Suppressor macrophage treated with lipopolysaccharide for 1 hour (primary cell): ENCODE results near the gene DNMT1.

ENCODE experiments used
- DNase-seq, 3 donors: peaks; one replicate each; pipeline ENCODE4 v3.0.0-alpha.2; 2020 to 2022

The DNMT1 gene

GRCh38 chr19:10092648-10093294, 102.0 kb downstream of the DNMT1 start:
- DNase-seq: no peak

DNA sequence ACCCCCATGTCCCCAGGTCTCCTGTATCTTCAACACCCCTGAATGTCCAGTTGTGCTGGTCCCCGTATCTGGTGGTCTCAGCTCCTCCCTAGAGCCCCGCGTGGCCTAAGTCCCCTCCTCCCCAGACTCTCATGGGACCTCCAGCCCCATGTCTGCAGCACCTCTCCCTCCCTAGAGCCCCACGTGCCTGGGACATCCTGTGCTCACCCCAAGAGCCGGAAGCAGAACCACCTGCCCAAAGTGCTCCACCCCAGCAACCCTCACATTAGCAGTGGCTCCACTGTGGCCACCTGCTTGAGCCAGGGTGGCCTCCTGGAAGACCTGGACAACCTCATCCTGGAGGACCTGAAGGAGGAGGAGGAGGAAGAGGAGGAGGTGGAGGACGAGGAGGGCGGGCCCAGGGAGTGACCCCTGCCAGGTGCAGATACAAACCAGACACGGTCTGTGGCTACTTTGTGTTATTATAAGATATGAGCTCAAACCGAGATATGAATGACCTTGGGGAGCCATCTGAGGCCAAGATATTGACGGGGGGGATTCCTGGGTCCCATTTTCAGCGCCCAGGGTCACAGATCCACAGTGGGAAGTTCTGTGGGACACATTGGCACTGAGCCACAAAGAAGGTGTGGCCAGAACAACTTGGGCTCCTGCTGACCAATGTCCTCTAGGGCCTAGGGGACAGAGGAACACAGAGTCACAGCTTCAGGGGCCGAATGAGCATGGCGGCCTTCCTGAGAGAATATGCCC, 102.7 kb downstream of the DNMT1 start:
- no peak for DNase-seq

GRCh38 chr19:10091370-10091687, 103.4 kb downstream of the DNMT1 start:
- no peak for DNase-seq

DNA sequence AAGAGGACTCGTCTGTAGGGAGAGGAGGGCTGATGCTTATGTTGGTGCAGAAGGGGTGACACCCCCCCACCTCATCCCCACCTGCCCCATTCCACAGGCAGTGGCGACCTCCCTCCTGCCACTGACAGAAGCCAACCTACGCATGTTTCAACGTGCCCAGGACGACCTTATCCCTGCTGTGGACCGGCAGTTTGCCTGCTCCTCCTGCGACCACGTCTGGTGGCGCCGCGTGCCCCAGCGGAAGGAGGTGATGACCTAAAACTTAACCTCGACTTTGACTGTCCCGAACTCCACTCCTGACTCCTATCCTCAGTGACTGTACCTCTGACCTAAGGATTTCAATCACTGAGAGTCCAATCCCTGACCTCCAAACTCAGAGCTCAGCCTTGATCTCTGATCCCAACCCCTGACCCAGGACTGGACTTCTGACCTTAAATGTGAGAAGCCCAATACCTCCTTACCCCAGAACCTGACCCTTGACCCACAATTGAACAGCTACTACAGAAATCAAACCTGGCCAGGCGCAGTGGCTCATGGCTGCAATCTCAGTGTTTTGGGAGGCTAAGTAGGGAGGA, 104.9 kb downstream of the DNMT1 start:
- DNase-seq: no peak

DNA sequence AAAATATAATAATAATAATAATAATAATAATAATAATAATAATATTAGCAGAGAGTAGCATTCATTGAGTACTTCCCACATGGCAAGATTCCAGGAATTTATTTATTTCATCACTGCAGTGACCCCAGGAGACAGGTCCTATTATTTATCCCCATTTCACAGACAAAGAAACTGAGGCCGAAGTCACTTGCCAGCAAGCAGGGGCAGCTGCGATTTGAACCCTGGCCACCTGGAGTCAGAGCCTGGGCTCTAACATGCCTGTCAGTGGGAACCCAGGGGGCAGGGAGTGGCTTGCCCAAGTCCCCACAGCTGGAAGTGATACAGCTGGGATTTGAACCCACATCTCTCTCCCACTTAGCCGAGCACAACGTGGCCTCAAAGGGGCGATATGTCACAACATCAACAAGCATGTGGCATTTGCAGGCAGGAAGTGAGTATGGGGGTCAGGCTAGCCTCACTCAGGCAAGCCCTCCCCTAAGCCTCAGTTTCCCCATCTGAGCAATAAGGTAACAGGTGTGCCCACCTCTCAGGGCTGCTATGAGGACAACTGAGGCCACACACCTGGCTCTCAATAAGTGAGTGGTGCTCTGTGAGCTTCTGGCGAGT, 105.7 kb downstream of the DNMT1 start:
- DNase-seq: no peak

DNA sequence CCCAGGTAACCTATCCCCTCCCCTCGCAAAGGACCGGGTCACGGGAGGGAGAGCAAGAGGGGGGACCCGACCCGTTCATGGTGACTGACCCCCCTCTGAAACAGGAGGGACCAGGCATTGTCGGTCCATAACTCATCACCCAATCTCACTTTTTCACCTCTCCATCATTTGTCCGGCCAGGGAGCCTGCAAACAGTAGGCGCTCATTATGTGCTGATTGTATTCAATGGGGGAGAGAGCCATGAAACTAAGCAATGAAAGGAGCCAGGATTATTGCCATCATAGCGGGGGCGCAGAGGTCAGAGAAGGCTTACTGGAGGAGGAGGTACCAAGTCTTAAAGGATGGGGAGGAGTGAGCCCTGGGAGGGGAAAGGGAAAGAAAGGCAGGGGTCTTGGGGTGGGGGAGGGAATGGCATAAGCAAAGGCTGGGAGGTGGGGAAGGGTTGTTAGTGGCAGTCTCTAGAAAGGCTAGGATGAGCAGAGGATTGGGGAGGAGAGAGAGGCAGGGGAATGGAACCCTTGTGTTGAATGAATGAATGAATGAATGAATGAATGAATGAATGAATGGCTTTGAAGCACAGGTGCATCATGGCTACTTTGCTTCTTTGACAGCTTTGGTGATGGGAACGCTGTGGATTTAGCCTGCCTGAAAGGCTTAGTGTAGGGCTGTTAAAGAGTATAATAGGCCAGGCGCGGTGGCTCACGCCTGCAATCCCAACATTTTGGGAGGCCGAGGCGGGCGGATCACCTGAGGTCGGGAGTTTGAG, 107.3 kb downstream of the DNMT1 start:
- DNase-seq: no peak

DNA sequence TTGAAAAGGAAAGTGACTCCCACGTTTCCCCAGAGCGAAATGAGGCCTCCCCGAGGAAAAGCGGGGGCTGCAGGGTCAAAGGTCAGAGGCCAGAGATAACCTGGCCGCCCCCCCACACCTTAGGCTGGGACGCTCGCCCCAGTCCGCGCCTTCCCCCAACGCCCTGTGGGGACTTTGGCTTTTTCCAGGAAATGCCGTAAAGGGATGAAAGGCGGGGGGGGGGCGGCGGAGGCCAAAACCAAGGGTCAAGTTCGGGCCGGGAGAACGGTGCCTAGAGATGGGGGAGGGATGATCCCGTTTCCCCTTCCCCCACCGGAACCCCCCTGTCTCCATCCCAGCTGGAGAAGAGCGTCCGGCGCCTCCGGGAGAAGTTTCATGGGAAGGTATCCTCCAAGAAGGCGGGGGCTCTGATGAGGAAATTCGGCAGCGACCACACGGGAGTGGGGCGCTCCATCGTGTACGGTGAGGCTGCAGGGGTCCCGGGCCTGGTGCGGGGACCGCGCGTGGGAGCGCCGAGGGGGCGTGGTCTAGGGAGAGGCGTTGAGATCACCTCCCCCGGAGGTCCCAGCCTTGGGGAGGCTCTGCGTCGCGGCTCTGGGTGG, 108.1 kb downstream of the DNMT1 start:
- DNase-seq: peak; percentile 30 to 60 (median 38)

- peak; percentile 86 to 96 (median 91) for DNase-seq
These were observed 108.8 kb downstream of the DNMT1 start, which contains the start of gene SHFL for GRCh38 chr19:10085641-10086590. TSS of gene SHFL (plus strand) at chr19:10086317. CDS start at chr19:10086428, 111 bp downstream.

DNA sequence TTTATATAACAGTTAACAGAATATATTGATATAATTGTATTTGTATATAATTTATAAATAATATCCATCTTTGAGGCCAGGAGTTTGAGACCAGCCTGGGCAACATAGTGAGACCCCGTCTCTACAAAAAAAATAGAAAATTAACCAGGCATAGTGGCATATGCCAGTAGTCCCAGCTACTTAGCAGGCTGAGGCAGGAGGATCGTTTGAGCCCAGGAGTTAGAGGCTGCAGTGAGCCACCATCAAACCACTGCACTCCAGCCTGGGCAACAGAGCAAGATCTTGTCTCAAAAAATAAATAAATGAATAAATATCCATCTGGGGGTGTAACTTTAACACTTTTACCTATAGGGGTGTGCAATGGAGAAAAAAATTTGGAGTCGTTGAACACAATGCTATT, 110.0 kb downstream of the DNMT1 start:
- no peak for DNase-seq

DNA sequence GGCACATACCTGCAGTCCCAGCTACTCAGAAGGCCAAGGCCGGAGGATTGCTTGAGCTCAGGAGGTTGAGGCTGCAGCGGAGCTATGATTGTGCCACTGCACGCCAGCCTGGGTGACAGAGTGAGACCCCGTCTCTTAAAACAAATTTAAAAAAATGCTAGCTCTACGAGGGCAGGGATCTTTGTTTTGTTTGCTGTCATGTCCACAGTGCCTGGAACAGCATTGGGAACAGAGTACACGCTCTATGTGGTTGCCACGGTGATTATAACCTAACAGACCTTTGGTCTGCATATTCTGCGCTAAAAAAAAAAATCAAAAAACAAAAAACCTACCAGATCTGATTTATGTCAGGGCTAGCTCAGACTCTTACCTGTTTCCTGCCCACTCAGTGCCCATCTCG, 110.8 kb downstream of the DNMT1 start:
- no peak for DNase-seq
